Suprapubic skin (tissue), 4 donors: ENCODE data around the gene RPGRIP1L.

ENCODE experiments used
- CTCF ChIP-seq, 2 donors: fragments of 200-600 bp in 1 of 2; fragments of 450-650 bp in 1 of 2; sonication (generic) in 1 of 2; IDR thresholded peaks; one replicate each; pipeline ENCODE4 v1.5.1; 2016 to 2019; ENCODE audit warnings: antibody characterized with exemption in 2 of 2, mild to moderate bottlenecking in 1 of 2, moderate library complexity in 1 of 2
- POLR2A ChIP-seq, 2 donors: fragments of 450-650 bp; IDR thresholded peaks; one replicate each; pipeline ENCODE4 v1.6.1; 2017; ENCODE audit warnings: antibody characterized with exemption in 2 of 2, mild to moderate bottlenecking in 2 of 2, moderate library complexity in 2 of 2
- POLR2AphosphoS5 ChIP-seq, 3 donors: sonication (generic); formaldehyde crosslinking; IDR thresholded peaks; one replicate each; pipeline ENCODE4 v1.6.1; 2017; ENCODE audit warnings: antibody characterized with exemption in 3 of 3

- TF ChIP-seq POLR2AphosphoS5 (IDR thresholded peaks at IDR 0.05) (no peak), CTCF (IDR thresholded peaks at IDR 0.05) (no peak), POLR2A (IDR thresholded peaks at IDR 0.05) (no peak)
Measured at GRCh38 chr16:53629151-53629550, 74.5 kb downstream of the RPGRIP1L start.
